ENCODE results near the gene PPP1R1B. TPM values are rescaled to one million over a fixed set of nuclear protein-coding genes. Genes with fewer than 3 reads are reported as not detected.

The PPP1R1B gene
- total RNA-seq, 1 donor from 2014 or later = not detected

DNA sequence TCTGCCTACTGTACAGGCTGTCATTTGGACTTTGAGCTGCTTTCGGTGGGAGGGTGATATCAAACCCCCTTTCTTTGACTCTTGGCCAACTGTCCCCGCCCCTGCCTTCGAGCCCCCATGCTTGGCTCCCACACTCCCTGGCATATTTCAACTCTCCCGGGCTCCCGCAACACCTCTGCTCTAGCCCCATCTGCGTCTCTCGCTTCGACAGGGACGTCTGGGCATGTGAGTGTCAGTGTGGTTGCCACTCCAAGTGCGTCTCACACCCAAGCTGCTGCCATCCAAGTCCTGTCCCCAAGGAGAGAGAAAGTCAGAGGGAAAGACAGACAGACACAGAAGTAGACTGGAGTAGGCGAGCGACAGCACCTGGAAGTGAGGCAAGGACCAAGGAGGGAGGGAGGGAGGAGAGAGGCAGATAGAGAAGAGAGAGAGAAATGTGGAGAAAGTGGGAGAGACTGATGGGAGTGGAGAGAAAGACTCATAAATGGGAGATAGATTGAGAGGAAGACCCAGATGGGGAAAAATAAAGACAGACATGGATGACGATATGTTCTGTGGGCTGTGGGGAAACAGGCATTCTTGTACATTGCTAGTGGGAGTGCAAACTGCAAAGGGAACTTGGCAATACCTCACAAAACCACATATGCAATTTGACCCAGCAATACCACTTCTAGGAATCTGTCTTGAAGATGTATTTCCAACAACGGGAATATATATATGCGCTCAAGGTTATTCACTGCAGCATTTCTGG is 22.0 kb downstream of the PPP1R1B start:
- no peak for FAIRE-seq
- H3K27me3 ChIP-seq (ENCODE audit: control insufficient read depth, insufficient read depth, low read length) = no peaks in the 10 kb centered on the region
- no peaks in the 10 kb centered on the region for H3K36me3 ChIP-seq (ENCODE audit: control insufficient read depth, insufficient read depth, low read length)
- DNase-seq (ENCODE audit: low read depth) = no peak
- TF ChIP-seq CTCF (IDR thresholded peaks at IDR 0.05; ENCODE audit: insufficient read depth, low read length, severe bottlenecking) = no peak
- no peak overlapping the region for H3K4me3 ChIP-seq (ENCODE audit: low read depth, low read length)

GRCh38 chr17:39650121-39650579 is 23.4 kb downstream of the PPP1R1B start:
- Histone ChIP-seq H3K36me3 (ENCODE audit: control insufficient read depth, insufficient read depth, low read length) (no peaks in the 10 kb centered on the region), H3K27me3 (ENCODE audit: control insufficient read depth, insufficient read depth, low read length) (no peaks in the 10 kb centered on the region), H3K4me3 (ENCODE audit: low read depth, low read length) (no peak overlapping the region)
- TF ChIP-seq CTCF (IDR thresholded peaks at IDR 0.05; ENCODE audit: insufficient read depth, low read length, severe bottlenecking) = no peak
- FAIRE-seq (no peak), DNase-seq (ENCODE audit: low read depth) (no peak)

GRCh38 chr17:39651923-39652586 is 25.3 kb downstream of the PPP1R1B start:
- TF ChIP-seq CTCF (IDR thresholded peaks at IDR 0.05; ENCODE audit: insufficient read depth, low read length, severe bottlenecking) = no peak
- H3K27me3 ChIP-seq (ENCODE audit: control insufficient read depth, insufficient read depth, low read length) = no peaks in the 10 kb centered on the region
- H3K4me3 ChIP-seq (ENCODE audit: low read depth, low read length) = no peak overlapping the region
- peaks cover 1% of the 10 kb centered on the region for H3K36me3 ChIP-seq (ENCODE audit: control insufficient read depth, insufficient read depth, low read length)
- no peak for FAIRE-seq
- no peak for DNase-seq (ENCODE audit: low read depth)

- TF ChIP-seq CTCF (IDR thresholded peaks at IDR 0.05; ENCODE audit: insufficient read depth, low read length, severe bottlenecking) = no peak
- H3K4me3 ChIP-seq (ENCODE audit: low read depth, low read length) = no peak overlapping the region
- no peak for DNase-seq (ENCODE audit: low read depth)
- H3K36me3 ChIP-seq (ENCODE audit: control insufficient read depth, insufficient read depth, low read length) = peaks cover 1% of the 10 kb centered on the region
- H3K27me3 ChIP-seq (ENCODE audit: control insufficient read depth, insufficient read depth, low read length) = no peaks in the 10 kb centered on the region
- FAIRE-seq = no peak
Measured at GRCh38 chr17:39652587-39653315, 26.0 kb downstream of the PPP1R1B start.

GRCh38 chr17:39653316-39653661 is 26.5 kb downstream of the PPP1R1B start:
- no peak for FAIRE-seq
- Histone ChIP-seq H3K27me3 (ENCODE audit: control insufficient read depth, insufficient read depth, low read length) (no peaks in the 10 kb centered on the region), H3K4me3 (ENCODE audit: low read depth, low read length) (no peak overlapping the region), H3K36me3 (ENCODE audit: control insufficient read depth, insufficient read depth, low read length) (peaks cover 2% of the 10 kb centered on the region)
- DNase-seq (ENCODE audit: low read depth) = no peak
- no peak for TF ChIP-seq CTCF (IDR thresholded peaks at IDR 0.05; ENCODE audit: insufficient read depth, low read length, severe bottlenecking)
